H9 (cell line): ENCODE data around the gene CCL13. TPM values are rescaled to one million over a fixed set of nuclear protein-coding genes. Genes with fewer than 3 reads are reported as not detected.

Source experiments
- DNase-seq: peaks from one replicate; pipeline ENCODE4 v3.0.0-alpha.2; 2017
- H2AFZ ChIP-seq: one replicate; pipeline ENCODE4 v1.6.1; 2013; ENCODE audit warnings: mild to moderate bottlenecking, low read length, control low read depth, moderate library complexity
- H2AK5ac ChIP-seq: 2 replicates; pipeline ENCODE4 v1.6.1; 2013; ENCODE audit warnings: low read length, control low read depth, mixed read lengths; ENCODE audit not compliant: insufficient read length
- H2BK120ac ChIP-seq: one replicate; pipeline ENCODE4 v1.6.1; 2013; ENCODE audit warnings: low read depth, mild to moderate bottlenecking, low read length, control low read depth, inconsistent platforms; ENCODE audit not compliant: poor library complexity, severe bottlenecking
- H2BK12ac ChIP-seq: 2 replicates; pipeline ENCODE4 v1.6.1; 2013; ENCODE audit warnings: low read length, control low read depth, mixed read lengths, low read depth; ENCODE audit not compliant: insufficient read length
- H2BK15ac ChIP-seq: 2 replicates; pipeline ENCODE4 v1.6.1; 2013; ENCODE audit warnings: low read depth, low read length, control low read depth
- H2BK20ac ChIP-seq: one replicate; pipeline ENCODE4 v1.6.1; 2013; ENCODE audit warnings: low read depth, mild to moderate bottlenecking, low read length, control low read depth, inconsistent platforms; ENCODE audit not compliant: poor library complexity, severe bottlenecking
- H2BK5ac ChIP-seq: 2 replicates; pipeline ENCODE4 v1.6.1; 2013; ENCODE audit warnings: low read length, control low read depth, mixed read lengths; ENCODE audit not compliant: insufficient read length
- H3K14ac ChIP-seq: 2 replicates; pipeline ENCODE4 v1.6.1; 2013; ENCODE audit warnings: low read length, control low read depth; ENCODE audit not compliant: insufficient read depth
- H3K18ac ChIP-seq: 2 replicates; pipeline ENCODE4 v1.6.1; 2013; ENCODE audit warnings: low read depth, mild to moderate bottlenecking, mixed read lengths, low read length, control low read depth; ENCODE audit not compliant: insufficient read length
- H3K23ac ChIP-seq: 2 replicates; pipeline ENCODE4 v1.6.1; 2013; ENCODE audit warnings: low read length, control low read depth, mixed read lengths, low read depth; ENCODE audit not compliant: insufficient read length
- H3K23me2 ChIP-seq: 2 replicates; pipeline ENCODE4 v1.6.1; 2013; ENCODE audit warnings: low read depth, mild to moderate bottlenecking, mixed read lengths, low read length, control low read depth; ENCODE audit not compliant: insufficient read length, poor library complexity, severe bottlenecking
- H3K27ac ChIP-seq: 2 replicates; pipeline ENCODE4 v1.5.1; 2013; ENCODE audit warnings: low read length, control low read depth, mixed read lengths, low read depth; ENCODE audit not compliant: insufficient read length
- H3K27me3 ChIP-seq: 2 replicates; pipeline ENCODE4 v1.6.1; 2013; ENCODE audit warnings: low read length, control low read depth, inconsistent platforms; ENCODE audit not compliant: insufficient read depth
- H3K4ac ChIP-seq: 2 replicates; pipeline ENCODE4 v1.6.1; 2013; ENCODE audit warnings: low read depth, mild to moderate bottlenecking, control low read depth, inconsistent platforms, low read length, moderate library complexity
- H3K4me1 ChIP-seq: 2 replicates; pipeline ENCODE4 v1.6.1; 2013; ENCODE audit warnings: low read length, control low read depth, inconsistent platforms; ENCODE audit not compliant: insufficient read depth
- H3K4me2 ChIP-seq: 2 replicates; pipeline ENCODE4 v1.6.1; 2013; ENCODE audit warnings: low read length, control low read depth, mixed read lengths; ENCODE audit not compliant: insufficient read length, insufficient read depth
- H3K56ac ChIP-seq: 2 replicates; pipeline ENCODE4 v1.6.1; 2013; ENCODE audit warnings: low read depth, mild to moderate bottlenecking, mixed read lengths, low read length, control low read depth; ENCODE audit not compliant: insufficient read length
- H3K79me1 ChIP-seq: 2 replicates; pipeline ENCODE4 v1.6.1; 2013; ENCODE audit warnings: low read depth, mild to moderate bottlenecking, moderate library complexity, low read length, control low read depth, inconsistent platforms; ENCODE audit not compliant: insufficient read depth, poor library complexity, severe bottlenecking
- H3K79me2 ChIP-seq: 2 replicates; pipeline ENCODE4 v1.6.1; 2013; ENCODE audit warnings: low read length, control low read depth, inconsistent platforms; ENCODE audit not compliant: insufficient read depth
- H3K9ac ChIP-seq: 2 replicates; pipeline ENCODE4 v1.6.1; 2013; ENCODE audit warnings: low read length, control low read depth, mixed read lengths; ENCODE audit not compliant: insufficient read length; ENCODE audit errors: extremely low read depth
- H3K9me3 ChIP-seq: one replicate; pipeline ENCODE4 v1.6.1; 2013; ENCODE audit warnings: low read depth, low read length, inconsistent platforms; ENCODE audit not compliant: control insufficient read depth
- H3T11ph ChIP-seq: one replicate; pipeline ENCODE4 v1.6.1; 2013; ENCODE audit warnings: mild to moderate bottlenecking, low read length, control low read depth, inconsistent platforms
- H4K20me1 ChIP-seq: one replicate; pipeline ENCODE4 v1.6.1; 2013; ENCODE audit not compliant: control insufficient read depth, insufficient read length, insufficient read depth
- H4K5ac ChIP-seq: 2 replicates; pipeline ENCODE4 v1.6.1; 2013; ENCODE audit warnings: low read depth, mild to moderate bottlenecking, mixed read lengths, low read length, control low read depth; ENCODE audit not compliant: insufficient read length
- H4K8ac ChIP-seq: replicated peaks from 2 replicates; pipeline ENCODE4 v1.6.1; 2013; ENCODE audit warnings: low read length, control low read depth, mixed read lengths, low read depth; ENCODE audit not compliant: insufficient read length
- H4K91ac ChIP-seq: 2 replicates; pipeline ENCODE4 v1.6.1; 2013; ENCODE audit warnings: low read depth, mild to moderate bottlenecking, moderate library complexity, mixed read lengths, low read length, control low read depth; ENCODE audit not compliant: insufficient read length
- H3K27ac Mint-ChIP-seq, 3 experiments: 2 replicates in 2 of 3; 3 replicates in 1 of 3; pipeline ENCODE4 v1.8.0; 2020 to 2021; ENCODE audit warnings: mixed read lengths in 3 of 3, mild to moderate bottlenecking in 1 of 3, moderate library complexity in 1 of 3
- H3K27me3 Mint-ChIP-seq: 2 replicates; pipeline ENCODE4 v1.8.0; 2021; ENCODE audit warnings: low read depth, mild to moderate bottlenecking, moderate library complexity, mixed read lengths
- H3K36me3 Mint-ChIP-seq, 3 experiments: 2 replicates in 2 of 3; 3 replicates in 1 of 3; pipeline ENCODE4 v1.8.0; 2020 to 2021; ENCODE audit warnings: low read depth in 3 of 3, mixed read lengths in 3 of 3; ENCODE audit not compliant: insufficient read depth in 1 of 3
- H3K4me1 Mint-ChIP-seq, 2 experiments: 2 replicates each; pipeline ENCODE4 v1.8.0; 2020; ENCODE audit warnings: mixed read lengths in 2 of 2
- H3K4me3 Mint-ChIP-seq, 2 experiments: 2 replicates in 1 of 2; 3 replicates in 1 of 2; pipeline ENCODE4 v1.8.0; 2020 to 2021; ENCODE audit warnings: mild to moderate bottlenecking in 2 of 2, mixed read lengths in 2 of 2, moderate library complexity in 1 of 2
- H3K9me3 Mint-ChIP-seq, 2 experiments: 2 replicates in 1 of 2; 3 replicates in 1 of 2; pipeline ENCODE4 v1.8.0; 2020; ENCODE audit warnings: mild to moderate bottlenecking in 2 of 2, mixed read lengths in 2 of 2, moderate library complexity in 1 of 2
- CTCF ChIP-seq: fragments of 200-600 bp; sonication (generic); conservative IDR thresholded peaks from 3 replicates; pipeline ENCODE4 v1.8.0; 2021; ENCODE audit warnings: antibody characterized with exemption, mild to moderate bottlenecking
- WGBS: extraction: QIAGEN DNeasy Blood & Tissue Kit; methylation state at CpG from one replicate; pipeline ENCODE4 v1.1.7; 2013; ENCODE audit warnings: missing lambda C conversion rate, low lambda C conversion rate, mixed read lengths; ENCODE audit not compliant: insufficient read length; ENCODE audit errors: extremely low coverage; 5-methylcytosine and 5-hydroxymethylcytosine counted together
- total RNA-seq: library from RNA; stranded (reverse); gene quantifications from 2 replicates; pipeline ENCODE4 v1.2.1, GENCODE V29; 2021

CCL13 gene
- total RNA-seq, 1 experiment from 2014 or later: not detected

GRCh38 chr17:34339138-34339770 is 17.0 kb upstream of the CCL13 start:
- no peak overlapping the region for H3K27ac ChIP-seq
- H3K79me2 ChIP-seq: no peaks in the 10 kb centered on the region
- 100% methylated on average over 1 of the region's 3 CpGs for WGBS
- no peak overlapping the region for H3K18ac ChIP-seq
- Mint-ChIP-seq H3K4me3 (no peak overlapping the region), H3K27ac (no peak overlapping the region), H3K4me1 (no peaks in the 10 kb centered on the region), H3K9me3 (peaks cover 0 to 3% of the 10 kb centered on the region in 2 experiments; a peak in 2 of 5 replicates), H3K36me3 (no peaks in the 10 kb centered on the region), H3K27me3 (peaks cover 13% of the 10 kb centered on the region)
- no peaks in the 10 kb centered on the region for H3K27me3 ChIP-seq
- no peak overlapping the region for H2BK12ac ChIP-seq
- no peak overlapping the region for H2AK5ac ChIP-seq
- H3K23me2 ChIP-seq: no peaks in the 10 kb centered on the region
- no peak overlapping the region for H3K23ac ChIP-seq
- H3K79me1 ChIP-seq: no peaks in the 10 kb centered on the region
- H3K4ac ChIP-seq: no peak overlapping the region
- H4K91ac ChIP-seq: no peak overlapping the region
- no peak overlapping the region for H2BK15ac ChIP-seq
- H4K5ac ChIP-seq: no peak overlapping the region
- no peaks in the 10 kb centered on the region for H3K4me1 ChIP-seq
- no peak overlapping the region for H2BK5ac ChIP-seq
- H3K9ac ChIP-seq: no peak overlapping the region
- no peak for DNase-seq
- no peak overlapping the region for H2BK120ac ChIP-seq
- H4K20me1 ChIP-seq: no peaks in the 10 kb centered on the region
- H2AFZ ChIP-seq: no peak overlapping the region
- H3K56ac ChIP-seq: no peak overlapping the region
- H3K14ac ChIP-seq: no peak overlapping the region
- no peak for TF ChIP-seq CTCF
- no peak overlapping the region for H4K8ac ChIP-seq
- no peak overlapping the region for H2BK20ac ChIP-seq
- no peak overlapping the region for H3T11ph ChIP-seq
- H3K9me3 ChIP-seq: no peaks in the 10 kb centered on the region
- H3K4me2 ChIP-seq: no peak overlapping the region
